NCI-H2029 (cell line): ENCODE results near the gene FGF3.
A peak's percentile ranks its signal among the peaks of the same experiment; 100 is the strongest.

Experiments used
- DNase-seq: peaks from one replicate; lab custom pipeline; 2025; lab: John Stamatoyannopoulos, UW

FGF3 gene

DNA sequence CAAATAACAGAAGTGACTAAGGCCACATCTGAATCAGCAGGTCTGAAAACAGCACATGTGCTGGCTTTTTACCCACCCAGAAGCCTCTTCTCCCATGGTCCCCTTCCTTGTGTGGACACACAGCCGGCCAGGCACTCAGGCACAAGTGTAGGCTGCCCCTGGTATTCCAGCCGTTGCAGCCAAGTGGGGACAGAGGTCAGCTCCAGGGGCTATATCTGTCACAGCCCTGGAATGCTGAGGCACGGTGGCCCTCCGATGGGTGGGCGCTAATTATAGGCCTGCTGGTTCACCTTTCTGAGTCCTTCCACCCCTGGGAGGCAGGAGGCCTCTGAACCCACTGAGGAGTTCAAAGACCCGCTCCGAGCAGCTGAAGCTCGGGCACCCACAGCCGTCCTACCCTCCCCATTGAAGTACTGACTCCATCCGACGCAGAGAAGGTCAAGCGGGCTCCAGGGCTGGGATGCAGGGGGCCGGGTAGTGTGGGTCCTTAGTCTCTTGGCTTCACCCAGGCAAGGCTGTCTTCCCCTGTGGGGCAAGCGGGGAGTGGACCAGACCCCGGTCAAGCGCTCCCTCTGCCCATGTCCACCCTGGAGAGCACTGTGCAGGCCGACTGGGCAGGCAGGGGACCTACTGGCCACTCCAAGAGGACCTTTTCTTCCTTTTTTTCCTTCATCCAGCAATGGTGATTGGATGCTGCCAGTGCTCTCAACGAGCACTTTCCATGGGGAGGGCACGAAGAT is 14.3 kb downstream of the FGF3 start:
- DNase-seq = no peak

GRCh38 chr11:69803604-69804218 is 15.5 kb downstream of the FGF3 start:
- DNase-seq = no peak

DNA sequence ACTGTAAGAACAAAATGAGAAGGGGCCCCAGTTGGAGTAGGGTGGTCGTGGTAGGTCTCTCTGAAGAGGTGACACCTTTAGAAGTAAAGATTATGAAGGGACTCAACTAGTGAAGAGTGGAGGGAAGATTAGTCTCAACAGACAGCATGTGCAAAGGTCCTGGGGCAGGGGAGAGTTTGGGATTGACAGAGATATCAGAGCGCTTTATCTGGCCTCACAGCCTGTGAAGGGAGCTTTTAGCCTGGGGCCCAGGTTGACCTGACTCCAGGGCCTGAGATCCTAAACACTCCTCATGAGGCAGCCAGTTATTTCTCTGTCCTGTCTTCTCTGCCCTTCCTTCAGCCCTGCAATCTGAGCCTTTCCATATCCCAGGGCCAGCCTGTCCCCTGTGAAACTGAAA is 16.2 kb downstream of the FGF3 start:
- no peak for DNase-seq

- no peak for DNase-seq
Observed at GRCh38 chr11:69802590-69802989, 16.6 kb downstream of the FGF3 start.

DNA sequence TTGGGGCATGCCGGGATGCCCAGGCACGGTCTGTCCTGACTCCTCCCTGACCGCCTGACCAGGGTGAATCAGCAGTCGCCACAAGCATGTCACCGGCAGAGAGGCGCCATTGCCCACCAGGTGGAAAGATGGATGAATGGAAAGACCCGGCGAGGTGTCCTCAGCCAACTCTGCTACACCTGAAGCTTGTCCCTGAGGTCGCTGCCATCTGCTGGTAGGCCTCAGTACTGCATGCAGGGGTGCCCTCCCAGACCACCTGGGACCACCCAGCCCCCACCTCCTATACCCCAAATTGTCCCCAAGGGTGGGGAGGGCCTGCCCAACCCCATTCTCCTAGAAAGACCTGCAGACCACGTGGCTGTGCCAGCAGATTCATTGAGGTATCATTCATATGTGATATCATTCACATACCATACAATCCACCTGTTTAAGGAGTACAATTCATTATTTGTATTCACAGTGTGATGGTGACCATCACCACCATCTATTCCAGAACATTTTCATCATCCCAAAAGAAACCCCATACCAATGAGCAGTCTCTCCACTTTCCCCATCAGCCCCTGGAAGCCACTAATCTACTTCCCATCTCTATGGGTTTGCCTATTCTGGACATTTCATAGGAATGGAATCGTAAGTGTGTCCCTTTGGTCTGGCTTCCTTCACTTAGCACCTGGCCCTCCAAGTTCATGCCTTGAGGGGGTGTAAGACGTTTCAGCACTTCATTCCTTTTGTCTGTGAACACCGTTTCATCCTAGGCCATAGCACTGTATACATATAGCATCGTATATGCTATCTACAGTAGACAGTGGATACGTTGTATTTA is 17.5 kb downstream of the FGF3 start:
- peak; percentile 5 for DNase-seq

- DNase-seq = no peak
Observed at GRCh38 chr11:69800278-69800677, 18.9 kb downstream of the FGF3 start.

DNA sequence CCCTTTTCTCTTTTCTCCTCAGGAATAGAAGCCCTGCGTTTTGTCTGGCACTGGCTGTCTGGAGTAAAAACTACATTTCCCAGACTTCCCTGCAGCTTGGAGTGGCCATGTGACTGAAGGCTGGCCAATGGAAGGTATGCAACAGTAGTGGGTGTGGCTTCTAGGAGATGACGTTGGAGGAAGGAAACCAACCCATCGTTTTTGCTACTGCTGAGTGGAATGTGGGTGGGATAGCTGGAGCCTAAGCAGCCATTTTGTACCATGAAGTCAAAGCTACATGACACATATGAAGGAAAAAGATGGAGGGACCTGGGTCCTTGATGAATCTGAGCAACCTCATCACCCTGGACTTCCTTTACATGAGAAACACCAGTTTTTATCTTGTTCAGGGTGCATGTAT is 19.6 kb downstream of the FGF3 start:
- no peak for DNase-seq

DNA sequence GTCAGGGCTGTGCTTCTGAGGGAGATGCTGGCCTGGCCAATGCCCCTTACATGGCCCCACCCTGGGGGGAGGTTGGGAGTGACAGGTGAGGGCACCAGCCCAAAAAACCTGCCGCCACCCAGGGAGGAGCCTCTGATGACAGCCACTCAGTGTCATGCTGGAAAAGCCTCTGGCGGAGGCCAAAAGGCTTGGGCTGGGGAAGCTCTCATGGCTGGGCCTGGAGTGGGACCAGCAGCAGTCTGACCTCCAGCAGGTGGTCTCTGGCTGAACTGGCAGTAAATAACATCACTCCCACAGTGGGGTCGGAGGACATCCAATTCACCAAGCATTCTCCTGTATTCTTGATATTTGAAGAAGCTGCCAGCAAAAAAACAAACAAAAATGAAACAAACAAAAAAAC is 20.1 kb downstream of the FGF3 start:
- no peak for DNase-seq

GRCh38 chr11:69797737-69798528 is 21.3 kb downstream of the FGF3 start:
- no peak for DNase-seq

- no peak for DNase-seq
Observed at GRCh38 chr11:69797156-69797555, 22.1 kb downstream of the FGF3 start.

GRCh38 chr11:69796063-69796462 is 23.2 kb downstream of the FGF3 start:
- DNase-seq = no peak

DNA sequence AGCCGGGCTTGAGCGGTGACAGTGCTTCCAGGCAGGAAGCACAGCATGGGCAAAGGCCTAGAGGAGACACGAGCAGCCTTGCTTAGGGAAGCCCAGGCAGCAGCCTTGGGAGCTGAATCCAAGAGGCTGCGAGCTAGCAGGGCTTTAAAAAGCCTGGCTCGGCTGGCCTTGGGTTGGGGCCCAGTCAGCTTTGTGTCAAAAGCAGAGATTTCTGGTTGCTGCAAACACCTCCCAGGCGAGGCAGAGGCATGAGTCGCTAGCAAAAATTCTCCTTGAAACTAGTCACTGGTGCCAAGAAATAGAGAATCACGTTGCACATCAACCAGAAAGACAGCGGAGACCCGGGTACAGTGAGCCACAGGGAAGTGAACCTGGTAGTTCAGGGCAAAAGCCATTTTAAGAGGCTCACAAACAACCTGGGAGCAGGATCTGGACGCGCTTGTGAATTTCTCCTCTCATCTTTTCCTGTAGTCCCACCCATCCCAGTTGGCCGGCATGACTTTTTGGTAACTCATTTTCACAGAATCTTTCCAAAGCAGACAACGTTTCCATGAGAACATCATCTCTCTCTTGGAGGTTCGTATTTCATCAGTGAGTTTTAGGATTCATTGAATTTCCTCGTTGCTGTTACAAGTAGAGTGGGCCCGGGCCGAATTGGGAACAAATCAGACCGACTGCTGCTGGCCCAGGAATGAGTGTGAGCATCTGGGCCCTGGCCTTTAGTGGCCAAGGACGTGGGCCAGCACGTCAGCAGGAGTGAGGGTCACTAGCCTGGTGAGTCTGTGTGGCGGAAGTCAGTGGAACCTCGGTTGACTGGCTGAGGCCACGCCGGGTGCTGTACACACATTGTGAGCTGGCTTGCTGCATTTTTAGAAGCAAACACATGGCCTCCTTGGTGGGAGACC is 27.7 kb downstream of the FGF3 start:
- DNase-seq = no peak

DNA sequence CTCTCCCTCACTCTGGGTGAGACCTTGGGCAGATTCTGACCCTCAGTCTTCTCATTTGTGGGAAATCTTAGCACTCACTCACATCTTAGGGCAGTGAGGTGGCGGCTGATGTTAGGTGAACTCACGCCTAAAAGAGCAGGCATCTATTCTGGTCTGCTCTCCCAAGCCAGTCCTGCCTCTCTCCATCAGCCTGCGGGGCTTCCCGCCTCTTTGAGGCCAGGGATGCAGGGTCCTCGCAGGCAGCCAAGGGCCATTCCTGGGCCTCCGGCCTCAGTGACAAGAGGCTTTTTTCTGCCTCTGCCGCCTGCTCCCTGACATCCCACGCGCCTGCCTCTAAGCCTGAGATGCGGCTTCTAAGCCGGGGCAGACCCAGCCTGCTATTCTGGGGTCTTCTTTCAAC is 30.3 kb downstream of the FGF3 start:
- no peak for DNase-seq

DNA sequence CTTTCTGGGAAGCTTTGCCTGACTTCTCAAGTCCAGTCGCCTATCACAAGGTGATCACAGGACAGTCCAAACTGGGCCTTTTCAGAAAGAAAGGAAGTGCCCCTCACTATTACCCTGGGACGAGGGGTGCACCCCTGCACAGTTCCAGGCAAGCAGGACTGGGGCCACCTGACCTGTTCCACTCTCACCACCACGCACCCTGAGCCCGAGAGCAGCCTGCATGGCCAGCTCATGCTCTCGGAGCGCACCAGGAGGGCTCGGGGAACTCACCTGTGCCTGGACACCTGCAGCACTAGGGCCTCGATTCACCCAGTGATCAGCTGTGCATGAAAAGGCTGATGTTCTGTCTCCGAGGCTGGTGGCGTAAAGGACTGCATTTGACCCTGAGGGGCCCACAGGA is 31.3 kb downstream of the FGF3 start:
- DNase-seq = no peak

DNA sequence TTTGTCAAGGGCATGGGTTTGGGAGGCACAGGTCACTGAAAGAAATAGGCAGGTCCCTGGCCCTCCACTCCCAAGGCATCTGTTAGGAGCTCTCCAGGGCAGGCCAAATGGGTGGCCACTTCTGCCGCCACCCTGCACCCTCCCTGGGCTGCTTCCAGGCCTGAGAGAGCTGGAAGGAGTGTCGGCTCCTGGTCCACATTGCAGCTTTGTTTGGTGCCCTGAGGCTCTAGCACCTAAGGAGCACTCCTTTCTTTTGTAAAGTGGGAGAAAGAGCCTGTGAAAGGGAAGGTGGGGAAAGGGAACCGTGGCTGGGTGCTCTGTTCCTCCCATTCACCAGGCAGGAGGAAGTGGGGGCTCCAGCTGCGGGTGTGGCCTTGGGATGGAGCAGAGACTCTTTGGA is 31.8 kb downstream of the FGF3 start:
- no peak for DNase-seq

GRCh38 chr11:69781241-69781640 is 38.0 kb downstream of the FGF3 start:
- no peak for DNase-seq

DNA sequence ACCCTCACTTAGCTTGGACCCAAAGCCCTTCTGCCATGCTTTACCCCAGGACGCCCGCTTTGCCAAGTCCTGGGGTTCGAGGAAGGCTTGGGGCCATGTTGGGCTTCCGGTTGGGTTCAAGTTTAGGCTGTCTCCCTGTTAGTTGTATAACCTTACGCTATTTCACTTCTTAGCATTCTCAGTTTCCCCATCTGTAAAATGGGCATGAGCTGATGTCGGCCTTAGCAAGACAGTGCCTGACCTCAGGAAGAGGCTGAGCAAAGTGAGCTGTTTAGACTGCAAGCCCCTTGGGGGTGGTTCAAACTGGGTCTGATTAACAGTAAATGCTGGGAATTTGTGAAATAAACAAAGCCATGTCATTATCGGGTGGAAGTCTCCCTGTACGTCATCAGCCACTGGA is 40.8 kb downstream of the FGF3 start:
- no peak for DNase-seq

DNA sequence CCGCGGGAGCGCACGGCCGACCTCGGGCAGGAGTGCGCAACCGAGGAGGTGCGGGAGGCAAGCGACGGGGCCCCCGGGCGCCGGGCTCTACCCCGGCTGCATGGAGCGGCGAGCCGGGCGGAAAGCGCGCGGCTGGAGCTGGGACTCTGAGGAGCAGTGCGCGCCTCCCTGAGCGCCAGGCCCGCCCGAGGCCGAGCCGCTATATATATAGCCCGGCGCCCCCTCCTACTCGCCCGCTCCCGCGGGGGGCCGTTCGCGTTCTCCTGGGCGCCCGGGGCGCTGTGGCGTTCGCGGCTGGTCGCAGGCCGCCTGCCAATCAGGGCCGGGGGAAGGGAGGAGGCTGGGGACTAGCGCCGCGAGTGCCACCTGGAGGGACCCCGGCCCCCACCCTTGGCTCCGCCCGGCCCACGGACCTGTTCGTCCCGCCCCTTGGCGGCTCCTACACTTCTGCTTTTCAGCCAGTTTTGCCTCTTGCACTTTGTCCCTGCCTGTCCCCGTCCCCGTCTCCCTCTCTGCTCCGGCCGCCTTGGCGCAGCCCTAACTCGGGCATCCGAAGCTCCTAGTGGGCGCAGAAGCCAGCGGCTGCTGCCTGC is 44.0 kb downstream of the FGF3 start, which contains the start of gene FGF4:
Gene FGF4, minus strand, starts transcription at position 179 of the 593 bp plus-strand sequence. CDS start 257 bp downstream, outside the sequence.
- DNase-seq = no peak

DNA sequence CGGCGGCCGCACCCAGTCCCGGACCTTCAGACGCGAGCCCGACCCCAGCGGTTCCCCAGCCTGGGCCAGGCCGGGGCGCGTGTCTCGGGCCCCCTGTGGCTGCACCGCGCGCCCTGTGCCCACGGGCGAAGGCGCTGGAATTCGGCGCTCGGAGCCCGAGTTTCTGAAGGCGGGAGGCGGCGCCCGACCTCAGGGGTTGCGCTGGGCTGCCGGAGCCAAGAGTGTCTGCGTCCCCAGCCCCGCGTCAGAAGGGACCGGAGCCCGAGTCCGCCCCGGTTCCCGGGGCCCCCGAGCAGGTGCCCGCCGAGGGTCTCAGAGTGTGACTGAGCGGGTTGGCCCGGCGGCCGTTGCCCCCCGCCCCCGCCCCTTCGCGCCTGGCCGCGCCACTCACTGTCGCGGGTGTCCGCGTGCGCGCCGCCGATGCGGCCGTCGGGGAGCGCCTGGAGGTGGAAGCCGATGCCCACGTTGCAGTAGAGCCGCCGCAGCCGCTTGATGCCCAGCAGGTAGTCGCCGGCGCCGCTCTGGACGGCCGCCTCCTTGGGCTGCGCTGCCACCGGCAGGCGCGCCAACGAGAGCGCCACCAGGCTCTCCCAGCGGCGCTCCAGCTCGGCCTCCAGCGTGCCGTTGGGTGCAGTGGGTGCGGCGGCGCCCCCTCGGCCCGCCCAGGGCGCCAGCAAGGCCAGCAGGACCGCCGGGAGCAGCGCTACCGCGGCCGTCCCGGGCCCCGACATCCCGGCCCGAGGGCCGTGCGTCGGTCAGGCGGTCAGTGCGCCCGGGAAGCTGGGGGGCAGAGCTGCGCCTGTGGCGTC is 44.7 kb downstream of the FGF3 start:
- no peak for DNase-seq
